ENCODE results near the gene DCAF6. TPM values are rescaled to one million over a fixed set of nuclear protein-coding genes. Genes with fewer than 3 reads are reported as not detected.
"Not testable (repeated sequence)": the region's sequence is repeated elsewhere in the genome, so short reads cannot be mapped to it uniquely, and the experiment has no call there.

DCAF6 gene
- total RNA-seq, 4 donors from 2014 or later, result 31.9 to 57.7 (median 50.4) TPM

DNA sequence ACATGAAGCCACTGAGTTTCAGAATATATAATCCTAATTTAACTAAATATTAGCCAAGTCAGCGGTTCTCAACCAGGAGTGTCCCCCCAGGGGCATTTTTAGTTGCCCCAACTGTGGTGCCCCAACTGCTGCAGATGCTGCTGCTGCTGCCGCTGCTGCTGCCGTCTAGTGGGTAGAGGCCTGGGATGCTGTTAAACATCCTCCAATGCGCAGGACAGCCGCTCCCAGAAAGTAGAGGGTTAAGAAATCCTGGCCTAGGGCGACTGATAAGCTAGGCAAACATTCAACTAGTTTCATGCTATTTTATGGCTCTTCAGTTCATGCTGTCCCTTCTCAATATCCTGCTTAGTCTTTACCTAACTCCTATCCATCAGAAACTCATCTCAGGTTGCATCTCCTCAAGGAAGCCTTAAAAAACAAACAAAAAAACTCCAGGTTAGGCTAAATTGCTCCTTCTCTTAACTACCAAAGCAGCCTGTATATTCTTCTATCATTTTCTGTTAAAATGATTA lies 9.9 kb upstream of the DCAF6 start:
- 85 to 86% methylated on average over 6 of the region's 6 CpGs for WGBS, 2 donors
- H3K4me3 ChIP-seq (ENCODE audit: low read depth, poor library complexity, severe bottlenecking), result no peak overlapping the region
- no peak for DNase-seq (ENCODE audit: low spot score in 2 of 2)
- TF ChIP-seq, protein P1, sequence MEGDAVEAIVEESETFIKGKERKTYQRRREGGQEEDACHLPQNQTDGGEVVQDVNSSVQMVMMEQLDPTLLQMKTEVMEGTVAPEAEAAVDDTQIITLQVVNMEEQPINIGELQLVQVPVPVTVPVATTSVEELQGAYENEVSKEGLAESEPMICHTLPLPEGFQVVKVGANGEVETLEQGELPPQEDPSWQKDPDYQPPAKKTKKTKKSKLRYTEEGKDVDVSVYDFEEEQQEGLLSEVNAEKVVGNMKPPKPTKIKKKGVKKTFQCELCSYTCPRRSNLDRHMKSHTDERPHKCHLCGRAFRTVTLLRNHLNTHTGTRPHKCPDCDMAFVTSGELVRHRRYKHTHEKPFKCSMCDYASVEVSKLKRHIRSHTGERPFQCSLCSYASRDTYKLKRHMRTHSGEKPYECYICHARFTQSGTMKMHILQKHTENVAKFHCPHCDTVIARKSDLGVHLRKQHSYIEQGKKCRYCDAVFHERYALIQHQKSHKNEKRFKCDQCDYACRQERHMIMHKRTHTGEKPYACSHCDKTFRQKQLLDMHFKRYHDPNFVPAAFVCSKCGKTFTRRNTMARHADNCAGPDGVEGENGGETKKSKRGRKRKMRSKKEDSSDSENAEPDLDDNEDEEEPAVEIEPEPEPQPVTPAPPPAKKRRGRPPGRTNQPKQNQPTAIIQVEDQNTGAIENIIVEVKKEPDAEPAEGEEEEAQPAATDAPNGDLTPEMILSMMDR (IDR thresholded peaks at IDR 0.05), result no peak
- TF ChIP-seq POLR2A (IDR thresholded peaks at IDR 0.05), result no peak
- intact Hi-C loops (cut with DNase I; ENCODE audit: low total_unique reads), result no loop called here

DNA sequence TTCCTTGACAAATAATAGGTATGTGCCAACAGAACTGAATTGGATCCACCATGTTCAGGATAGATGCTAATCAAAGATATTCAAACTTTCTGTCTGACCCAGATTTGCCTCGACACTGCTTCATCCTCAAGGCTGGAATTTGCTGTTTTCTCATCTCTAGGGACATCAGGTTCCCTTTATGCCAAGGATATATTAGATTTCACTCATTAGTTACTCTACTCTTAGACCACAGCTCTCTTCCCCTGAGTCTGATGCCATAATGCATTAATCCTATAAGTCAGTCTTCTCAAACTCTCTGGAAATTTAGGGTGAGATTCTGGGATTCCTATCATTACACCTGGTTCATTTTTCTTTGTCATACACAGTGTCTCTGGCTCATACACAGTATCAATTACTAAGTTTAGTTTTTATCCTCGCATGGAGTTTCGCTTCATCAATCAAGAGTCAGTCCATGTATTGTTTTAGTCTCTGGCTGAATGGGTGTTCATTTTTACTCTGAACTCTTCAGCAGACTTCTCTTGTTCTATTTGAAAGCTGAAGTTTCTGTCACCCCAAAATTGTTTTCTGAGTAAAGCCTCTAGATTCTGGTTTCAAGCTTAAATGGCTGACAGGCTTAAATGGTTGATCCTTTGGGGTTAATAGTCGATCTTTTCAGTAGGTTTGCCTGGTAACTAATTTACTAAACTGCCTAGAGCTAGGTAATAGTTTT lies 9.3 kb upstream of the DCAF6 start:
- intact Hi-C loops (cut with DNase I; ENCODE audit: low total_unique reads), result no loop called here
- H3K4me3 ChIP-seq (ENCODE audit: low read depth, poor library complexity, severe bottlenecking), result no peak overlapping the region
- DNase-seq (ENCODE audit: low spot score in 2 of 2), result no peak
- WGBS, 2 donors, result 78% methylated on average over 4 of the region's 4 CpGs
- TF ChIP-seq, protein P1 (IDR thresholded peaks at IDR 0.05), result no peak
- TF ChIP-seq POLR2A (IDR thresholded peaks at IDR 0.05), result no peak

DNA sequence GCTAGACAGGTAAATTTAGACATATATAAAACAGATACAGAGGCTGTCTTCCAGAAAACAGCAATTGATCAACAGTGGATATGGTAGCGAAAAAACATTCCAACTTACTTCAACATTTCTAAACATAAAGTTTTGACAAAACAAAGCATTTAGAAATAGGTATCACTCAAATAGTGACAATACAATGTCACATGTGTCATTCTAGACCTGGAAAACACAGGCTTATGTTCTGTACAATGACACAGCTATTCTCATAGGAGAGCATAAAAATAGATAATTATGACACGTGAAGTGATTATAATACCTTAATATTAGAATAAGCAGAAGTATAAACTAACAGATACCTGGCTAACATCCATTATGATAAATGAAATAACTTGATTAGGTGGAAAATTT lies 8.0 kb upstream of the DCAF6 start:
- intact Hi-C loops (cut with DNase I; ENCODE audit: low total_unique reads), result no loop called here
- H3K4me3 ChIP-seq (ENCODE audit: low read depth, poor library complexity, severe bottlenecking), result no peak overlapping the region
- no peak for DNase-seq (ENCODE audit: low spot score in 2 of 2)
- WGBS, 2 donors, result 85 to 86% methylated on average over 2 of the region's 2 CpGs
- TF ChIP-seq, protein P1 (IDR thresholded peaks at IDR 0.05), result no peak
- TF ChIP-seq POLR2A (IDR thresholded peaks at IDR 0.05), result no peak

DNA sequence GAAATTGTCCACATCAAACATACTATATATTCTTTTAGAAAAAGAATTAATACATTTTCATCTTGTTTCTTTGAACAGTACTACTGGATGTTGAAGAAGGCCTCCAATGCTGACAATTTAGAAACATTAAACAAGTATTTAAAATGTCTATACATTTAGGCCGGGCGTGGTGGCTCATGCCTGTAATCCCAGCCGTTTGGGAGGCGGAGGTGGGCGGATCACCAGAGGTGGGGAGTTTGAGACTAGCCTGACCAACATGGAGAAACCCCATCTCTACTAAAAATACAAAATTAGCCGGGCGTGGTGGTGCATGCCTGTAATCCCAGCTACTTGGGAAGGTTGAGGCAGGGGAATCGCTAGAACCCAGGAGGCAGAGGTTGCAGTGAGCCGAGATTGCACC lies 7.6 kb upstream of the DCAF6 start:
- WGBS, 2 donors, result 89 to 92% methylated on average over 9 of the region's 9 CpGs
- DNase-seq (ENCODE audit: low spot score in 2 of 2); H3K4me3 ChIP-seq (ENCODE audit: low read depth, poor library complexity, severe bottlenecking); intact Hi-C loops (cut with DNase I; ENCODE audit: low total_unique reads): not testable (repeated sequence)

DNA sequence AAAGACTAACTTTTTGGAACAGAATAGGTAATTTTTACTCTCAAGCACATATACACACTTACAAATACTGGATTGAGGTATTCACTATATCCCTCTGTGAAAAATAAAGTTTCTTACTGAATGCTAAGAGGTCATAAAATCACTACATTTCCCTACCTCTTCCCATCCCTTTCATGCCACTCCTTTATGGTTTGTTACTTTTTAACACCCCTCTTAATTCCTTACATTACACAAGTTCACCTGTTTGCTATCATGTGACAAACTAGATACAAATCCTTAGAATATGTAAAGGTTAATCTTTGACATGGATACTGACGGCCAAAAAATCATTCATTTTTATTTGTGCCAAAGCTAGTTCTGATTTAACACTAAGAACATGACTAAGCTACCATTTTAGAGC lies 6.8 kb upstream of the DCAF6 start:
- intact Hi-C loops (cut with DNase I; ENCODE audit: low total_unique reads), result no loop called here
- H3K4me3 ChIP-seq (ENCODE audit: low read depth, poor library complexity, severe bottlenecking), result no peak overlapping the region
- DNase-seq (ENCODE audit: low spot score in 2 of 2), result no peak
- WGBS, 2 donors, result 39 to 52% methylated on average over 1 of the region's 1 CpG
- TF ChIP-seq POLR2A (IDR thresholded peaks at IDR 0.05), result no peak
- TF ChIP-seq, protein P1 (IDR thresholded peaks at IDR 0.05), result no peak

DNA sequence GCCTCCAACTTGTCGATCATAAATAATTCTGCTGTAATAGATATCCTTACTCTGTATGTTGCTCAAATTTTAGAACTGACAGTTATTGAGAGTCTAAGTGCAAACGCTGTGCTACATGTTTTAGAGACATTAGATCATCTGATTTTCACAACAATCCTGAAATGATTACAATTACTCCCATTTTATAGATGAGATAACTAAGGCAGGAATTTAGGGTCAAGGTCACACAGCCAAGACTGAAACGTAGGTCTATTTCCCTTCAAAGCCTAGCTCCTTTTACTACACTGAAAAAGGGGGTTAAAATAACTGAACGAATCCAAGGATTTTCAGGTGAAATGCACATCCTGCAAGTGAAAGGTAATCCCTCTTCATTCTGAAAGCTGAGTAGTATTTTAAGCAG lies 2.7 kb upstream of the DCAF6 start:
- 73 to 74% methylated on average over 4 of the region's 4 CpGs for WGBS, 2 donors
- TF ChIP-seq POLR2A (IDR thresholded peaks at IDR 0.05), result no peak
- TF ChIP-seq, protein P1 (IDR thresholded peaks at IDR 0.05), result no peak
- DNase-seq (ENCODE audit: low spot score in 2 of 2), result no peak
- no peak overlapping the region for H3K4me3 ChIP-seq (ENCODE audit: low read depth, poor library complexity, severe bottlenecking)
- intact Hi-C loops (cut with DNase I; ENCODE audit: low total_unique reads), result no loop called here

Measured in lower leg skin (tissue), 4 donors.